Duodenal mucosa (tissue), 2 donors: ENCODE measurements around the gene PLXNC1.

Experiments
- H3K27ac ChIP-seq: one replicate; pipeline ENCODE4 v1.7.0; 2013; ENCODE audit warnings: low read depth, low read length
- H3K27me3 ChIP-seq, 2 donors: one replicate each; pipeline ENCODE4 v1.7.0; 2013; ENCODE audit warnings: low read length in 2 of 2, control low read depth in 1 of 2; ENCODE audit not compliant: insufficient read depth in 2 of 2, control insufficient read depth in 1 of 2
- H3K36me3 ChIP-seq, 2 donors: one replicate each; pipeline ENCODE4 v1.7.0; 2013; ENCODE audit warnings: low read length in 2 of 2, control low read depth in 1 of 2; ENCODE audit not compliant: insufficient read depth in 2 of 2, control insufficient read depth in 1 of 2
- H3K4me1 ChIP-seq, 2 donors: one replicate each; pipeline ENCODE4 v1.7.0; 2013; ENCODE audit warnings: low read length in 2 of 2, control low read depth in 1 of 2; ENCODE audit not compliant: insufficient read depth in 2 of 2, control insufficient read depth in 1 of 2
- H3K4me3 ChIP-seq, 2 donors: one replicate each; pipeline ENCODE4 v1.7.0; 2013; ENCODE audit warnings: low read length in 2 of 2, low read depth in 1 of 2
- H3K9ac ChIP-seq, 2 donors: one replicate each; pipeline ENCODE4 v1.7.0; 2013; ENCODE audit warnings: low read length in 2 of 2, low read depth in 1 of 2
- H3K9me3 ChIP-seq, 2 donors: one replicate each; pipeline ENCODE4 v1.7.0; 2013; ENCODE audit warnings: low read length in 2 of 2, control low read depth in 1 of 2; ENCODE audit not compliant: control insufficient read depth in 1 of 2

Gene PLXNC1

GRCh38 chr12:94110258-94110657 is 38.1 kb upstream of the PLXNC1 start:
- no peak overlapping the region for H3K4me3 ChIP-seq
- no peaks in the 10 kb centered on the region for H3K36me3 ChIP-seq

GRCh38 chr12:94111302-94111701 is 37.1 kb upstream of the PLXNC1 start:
- Histone ChIP-seq H3K4me1 (no peaks in the 10 kb centered on the region), H3K27me3 (no peaks in the 10 kb centered on the region), H3K9ac (no peak overlapping the region), H3K4me3 (no peak overlapping the region), H3K9me3 (no peaks in the 10 kb centered on the region), H3K27ac (no peak overlapping the region), H3K36me3 (no peaks in the 10 kb centered on the region)

More at GRCh38 chr12:94110258-94110657, 38.1 kb upstream of the PLXNC1 start:
- H3K9ac ChIP-seq = no peak overlapping the region
- H3K27ac ChIP-seq = no peak overlapping the region
- H3K4me1 ChIP-seq = no peaks in the 10 kb centered on the region
- H3K9me3 ChIP-seq = no peaks in the 10 kb centered on the region
- H3K27me3 ChIP-seq = peaks cover 0 to 3% of the 10 kb centered on the region in 2 donors

- Histone ChIP-seq H3K4me1 (no peaks in the 10 kb centered on the region), H3K9ac (no peak overlapping the region), H3K36me3 (no peaks in the 10 kb centered on the region), H3K4me3 (no peak overlapping the region), H3K27me3 (no peaks in the 10 kb centered on the region), H3K9me3 (no peaks in the 10 kb centered on the region), H3K27ac (no peak overlapping the region)
Observed at GRCh38 chr12:94112121-94112520, 36.3 kb upstream of the PLXNC1 start.

GRCh38 chr12:94114166-94114565 is 34.2 kb upstream of the PLXNC1 start:
- no peaks in the 10 kb centered on the region for H3K4me1 ChIP-seq

GRCh38 chr12:94116191-94116590 is 32.2 kb upstream of the PLXNC1 start:
- Histone ChIP-seq H3K4me1 (no peaks in the 10 kb centered on the region), H3K27ac (no peak overlapping the region), H3K9ac (no peak overlapping the region), H3K36me3 (no peaks in the 10 kb centered on the region), H3K27me3 (no peaks in the 10 kb centered on the region), H3K4me3 (no peak overlapping the region), H3K9me3 (no peaks in the 10 kb centered on the region)

More at GRCh38 chr12:94114166-94114565, 34.2 kb upstream of the PLXNC1 start:
- Histone ChIP-seq H3K27ac (no peak overlapping the region), H3K36me3 (no peaks in the 10 kb centered on the region), H3K9me3 (no peaks in the 10 kb centered on the region), H3K4me3 (no peak overlapping the region), H3K9ac (no peak overlapping the region), H3K27me3 (no peaks in the 10 kb centered on the region)

- H3K27me3 ChIP-seq = peaks cover 0 to 2% of the 10 kb centered on the region in 2 donors
- no peak overlapping the region for H3K4me3 ChIP-seq
- H3K9me3 ChIP-seq = no peaks in the 10 kb centered on the region
- H3K9ac ChIP-seq = no peak overlapping the region
- H3K36me3 ChIP-seq = no peaks in the 10 kb centered on the region
- H3K27ac ChIP-seq = no peak overlapping the region
- H3K4me1 ChIP-seq = no peaks in the 10 kb centered on the region
Observed at GRCh38 chr12:94121886-94122285, 26.5 kb upstream of the PLXNC1 start.

- Histone ChIP-seq H3K9ac (no peak overlapping the region), H3K36me3 (no peaks in the 10 kb centered on the region), H3K9me3 (no peaks in the 10 kb centered on the region), H3K27ac (no peak overlapping the region), H3K27me3 (peaks cover 0 to 2% of the 10 kb centered on the region in 2 donors), H3K4me3 (no peak overlapping the region), H3K4me1 (no peaks in the 10 kb centered on the region)
Observed at GRCh38 chr12:94122591-94122990, 25.8 kb upstream of the PLXNC1 start.

GRCh38 chr12:94123127-94123526 is 25.2 kb upstream of the PLXNC1 start:
- Histone ChIP-seq H3K4me1 (no peaks in the 10 kb centered on the region), H3K9me3 (no peaks in the 10 kb centered on the region), H3K36me3 (no peaks in the 10 kb centered on the region), H3K4me3 (no peak overlapping the region), H3K9ac (no peak overlapping the region), H3K27me3 (peaks cover 0 to 2% of the 10 kb centered on the region in 2 donors), H3K27ac (no peak overlapping the region)

- Histone ChIP-seq H3K27me3 (peaks cover 0 to 2% of the 10 kb centered on the region in 2 donors), H3K4me3 (no peak overlapping the region), H3K9me3 (no peaks in the 10 kb centered on the region), H3K9ac (no peak overlapping the region), H3K4me1 (no peaks in the 10 kb centered on the region), H3K27ac (no peak overlapping the region), H3K36me3 (no peaks in the 10 kb centered on the region)
Observed at GRCh38 chr12:94126067-94126466, 22.3 kb upstream of the PLXNC1 start.

GRCh38 chr12:94127239-94128131 is 20.9 kb upstream of the PLXNC1 start:
- H3K9ac ChIP-seq = no peak overlapping the region
- no peaks in the 10 kb centered on the region for H3K4me1 ChIP-seq
- H3K4me3 ChIP-seq = no peak overlapping the region
- no peak overlapping the region for H3K27ac ChIP-seq
- H3K27me3 ChIP-seq = peaks cover 0 to 2% of the 10 kb centered on the region in 2 donors
- H3K36me3 ChIP-seq = no peaks in the 10 kb centered on the region
- no peaks in the 10 kb centered on the region for H3K9me3 ChIP-seq
